HG02610 (cell line): ENCODE results near the gene CFAP210.

Experiments
- ATAC-seq: cut with Tn5 transposase; IDR thresholded peaks from one replicate; pipeline ENCODE4 v1.9.1; 2021; ENCODE audit warnings: mild to moderate bottlenecking, moderate library complexity; ENCODE audit not compliant: unreplicated experiment

CFAP210 gene

GRCh38 chr2:169673921-169674320 lies 20.3 kb downstream of the CFAP210 start:
- no peak for ATAC-seq

- ATAC-seq, result no peak
Observed at GRCh38 chr2:169673106-169673505, 21.1 kb downstream of the CFAP210 start.

DNA sequence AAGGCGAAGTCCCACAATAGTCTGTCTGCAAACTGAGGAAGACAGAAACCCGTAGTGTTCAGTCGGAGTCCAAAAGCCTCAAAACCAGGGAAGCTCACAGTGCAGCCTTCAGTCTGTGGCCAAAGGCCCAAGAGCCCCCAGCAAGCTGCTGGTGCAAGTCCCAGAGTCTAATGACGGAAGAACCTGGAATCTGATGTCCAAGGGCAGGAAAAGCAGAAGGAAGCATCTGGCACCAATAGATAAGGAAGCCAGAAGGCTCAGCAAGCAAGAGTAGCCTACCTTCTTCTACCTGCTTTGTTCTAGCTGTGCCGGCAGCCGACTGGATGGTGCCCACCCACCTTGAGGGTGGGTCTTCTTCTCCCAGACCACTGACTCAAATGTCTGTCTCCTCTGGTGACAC lies 21.8 kb downstream of the CFAP210 start:
- no peak for ATAC-seq

DNA sequence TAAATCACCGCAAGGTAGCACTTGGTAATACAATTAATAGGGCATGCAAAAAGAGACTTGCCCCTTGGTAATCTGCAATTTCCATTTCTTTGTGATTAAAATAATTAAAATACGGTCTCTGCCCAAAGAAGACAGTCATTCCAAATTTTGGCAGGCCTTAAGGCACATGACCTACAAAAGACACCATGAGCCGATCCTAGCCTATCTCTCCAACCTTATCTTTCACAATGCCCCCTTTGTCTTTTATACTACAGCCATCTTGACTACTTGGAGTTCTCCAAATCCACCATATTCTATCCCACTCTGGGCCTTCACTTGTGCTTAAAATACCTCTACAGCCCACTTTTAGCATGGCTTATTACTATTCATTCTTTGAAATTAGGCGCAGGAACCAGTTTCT lies 23.3 kb downstream of the CFAP210 start:
- no peak for ATAC-seq

- no peak for ATAC-seq
Observed at GRCh38 chr2:169670215-169670651, 24.0 kb downstream of the CFAP210 start.

DNA sequence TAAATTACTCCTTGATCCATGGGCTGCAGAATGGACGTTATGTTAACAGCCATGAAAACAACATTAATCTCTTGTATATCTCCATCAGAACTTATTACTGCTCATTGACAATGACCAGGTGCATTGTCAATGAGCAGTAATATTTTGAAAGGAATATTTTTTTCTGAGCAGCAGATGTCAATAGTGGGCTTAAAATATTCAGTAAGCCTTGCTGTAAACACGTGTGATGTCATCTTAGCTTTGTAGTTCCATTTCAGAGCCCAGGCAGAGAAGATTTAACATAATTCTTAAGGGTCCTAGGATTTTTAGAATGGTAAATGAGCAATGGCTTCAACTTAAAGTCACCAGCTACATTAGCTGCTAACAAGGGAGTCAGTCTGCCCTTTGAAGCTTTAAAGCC lies 26.6 kb downstream of the CFAP210 start:
- ATAC-seq, result no peak

DNA sequence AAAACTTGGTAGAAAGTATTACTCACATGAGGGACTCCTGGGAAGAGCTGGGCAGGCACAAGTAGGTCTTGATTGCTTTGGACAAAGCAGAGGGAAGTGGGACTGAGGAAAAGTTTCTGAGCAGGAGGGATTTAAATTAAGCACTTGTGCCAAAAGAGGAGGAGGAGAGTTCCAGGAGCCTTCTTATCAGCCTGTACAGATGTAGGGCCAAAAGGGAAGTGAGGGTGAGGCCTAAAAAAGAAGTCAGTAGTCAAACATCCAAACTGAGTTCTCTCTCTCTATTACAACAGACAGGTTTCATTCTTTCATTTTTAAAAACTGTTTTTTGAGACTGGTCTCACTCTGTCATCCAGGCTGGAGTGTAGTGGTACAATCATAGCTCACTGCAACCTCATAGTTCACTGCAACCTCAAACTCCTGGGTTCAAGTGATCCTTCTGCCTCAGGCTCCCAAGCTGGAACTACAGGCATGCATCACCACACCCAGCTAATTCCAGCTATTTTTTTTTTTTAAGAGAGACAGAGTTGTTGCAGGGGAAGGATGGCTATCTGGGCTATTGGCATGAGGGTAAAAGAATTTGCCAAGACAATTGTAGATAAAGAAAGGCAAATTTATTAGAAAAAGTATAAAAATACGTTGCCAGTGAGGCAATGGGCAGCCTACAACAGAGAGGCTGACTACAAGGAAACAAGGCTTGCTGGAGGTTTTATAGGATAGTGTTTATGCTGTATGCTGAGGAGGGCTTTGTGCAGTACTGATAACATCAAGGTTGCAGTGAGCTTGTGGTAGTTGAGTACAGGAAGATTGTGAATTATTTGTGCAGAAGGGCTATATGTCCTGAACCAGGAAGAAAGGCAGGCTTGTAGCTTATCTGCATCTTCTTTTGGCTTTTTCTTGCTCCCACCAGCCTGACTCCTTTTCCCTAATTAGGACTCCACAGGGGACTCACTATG lies 29.0 kb downstream of the CFAP210 start:
- no peak for ATAC-seq

GRCh38 chr2:169664600-169664977 lies 29.6 kb downstream of the CFAP210 start:
- ATAC-seq, result no peak

- no peak for ATAC-seq
Observed at GRCh38 chr2:169663247-169663646, 31.0 kb downstream of the CFAP210 start.

DNA sequence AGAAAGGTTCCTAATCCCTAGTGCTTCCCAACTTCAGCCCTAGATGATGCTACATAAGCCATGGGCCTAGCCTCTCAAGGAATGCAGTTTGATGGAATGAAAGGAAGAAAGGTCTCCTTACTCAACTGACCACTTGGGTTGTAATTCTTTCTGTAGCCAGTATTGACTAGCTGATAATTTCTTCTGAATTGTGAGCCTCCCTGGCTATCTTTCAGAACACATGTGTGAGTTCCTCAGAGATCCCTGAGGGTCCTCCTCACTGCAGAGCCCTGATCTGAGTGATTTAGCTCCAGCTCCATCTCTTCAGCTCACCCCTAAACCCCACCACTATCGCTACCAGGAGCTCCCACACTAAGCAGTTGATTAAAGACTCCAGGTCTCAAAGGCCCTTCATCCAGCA lies 31.5 kb downstream of the CFAP210 start:
- ATAC-seq, result no peak

- ATAC-seq, result no peak
Observed at GRCh38 chr2:169661265-169661664, 32.9 kb downstream of the CFAP210 start.

DNA sequence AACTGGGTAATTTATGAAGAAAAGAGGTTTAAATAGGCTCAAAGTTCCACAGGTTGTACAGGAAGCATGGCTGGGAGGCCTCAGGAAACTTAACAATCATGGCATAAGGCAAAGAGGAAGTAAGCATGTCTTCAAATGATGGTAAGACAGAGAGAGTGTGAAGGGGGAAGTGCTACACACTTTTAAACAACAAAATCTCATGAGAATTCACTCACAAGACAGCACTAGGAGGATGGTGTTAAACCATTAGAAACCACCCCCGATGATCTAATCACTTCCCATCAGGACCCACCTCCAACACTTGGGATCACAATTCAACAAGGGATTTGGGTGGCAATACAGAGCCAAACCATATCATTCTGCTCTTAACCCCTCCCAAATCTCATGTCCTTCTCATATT lies 34.9 kb downstream of the CFAP210 start:
- ATAC-seq, result peak; percentile 51

DNA sequence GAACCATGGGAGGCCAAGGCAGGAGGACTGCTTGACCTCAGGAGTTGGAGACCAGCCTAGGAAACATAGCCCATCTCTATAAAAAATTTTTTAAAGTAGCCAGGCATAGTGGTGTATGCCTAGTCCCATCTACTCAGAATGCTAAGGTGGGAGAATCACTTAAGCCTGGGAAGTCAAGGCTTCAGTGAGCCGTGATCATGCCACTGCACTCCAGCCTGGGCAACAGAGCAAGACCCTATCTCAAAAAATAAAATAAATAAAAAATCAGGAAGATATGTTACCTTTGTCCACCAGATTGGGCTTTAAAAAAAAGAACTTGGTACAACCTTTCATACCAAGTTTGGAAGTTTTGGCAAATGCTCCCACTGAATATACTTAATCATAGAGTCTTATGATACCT lies 35.3 kb downstream of the CFAP210 start:
- ATAC-seq, result no peak

- ATAC-seq, result no peak
Observed at GRCh38 chr2:169656164-169656563, 38.0 kb downstream of the CFAP210 start.

DNA sequence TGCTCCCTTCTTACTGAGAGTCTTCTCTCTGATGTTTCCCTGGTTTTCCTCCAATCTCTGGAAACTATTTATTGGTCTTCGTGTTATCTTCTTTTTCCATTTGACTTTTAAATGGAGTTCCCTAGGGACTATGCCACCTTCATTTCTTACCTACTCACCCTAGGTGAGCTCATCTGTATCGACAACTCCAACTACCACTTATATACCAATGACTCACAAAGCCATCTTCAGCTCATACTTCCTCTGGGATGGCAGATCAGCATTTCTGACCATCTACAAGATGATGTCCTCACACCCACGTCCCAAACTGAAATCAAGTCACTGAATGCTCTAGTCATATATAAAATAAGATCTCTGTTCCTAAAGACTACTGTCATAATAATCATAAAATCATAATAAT lies 40.6 kb downstream of the CFAP210 start:
- ATAC-seq, result no peak

DNA sequence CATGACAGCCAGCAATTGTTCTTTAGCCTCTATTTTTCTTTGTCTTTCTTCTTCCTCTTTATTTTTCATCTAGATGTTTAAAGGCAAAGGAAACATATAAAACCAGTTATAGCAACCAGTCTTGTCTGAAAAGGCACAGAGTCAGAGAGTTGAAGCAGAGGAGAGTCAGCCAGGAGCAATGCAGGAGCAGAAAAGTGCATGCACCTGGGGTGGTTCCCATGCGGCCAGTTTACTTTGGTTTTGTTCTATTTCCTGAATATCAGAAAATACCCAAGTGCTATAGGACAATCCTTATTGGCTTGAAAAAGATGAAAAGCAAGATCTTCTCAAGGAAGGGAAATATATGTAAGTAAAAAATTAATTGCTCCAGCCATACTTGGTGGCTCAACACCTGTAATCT lies 44.9 kb downstream of the CFAP210 start:
- no peak for ATAC-seq

- no peak for ATAC-seq
Observed at GRCh38 chr2:169647496-169647895, 46.7 kb downstream of the CFAP210 start.

GRCh38 chr2:169644173-169644572 lies 50.0 kb downstream of the CFAP210 start:
- no peak for ATAC-seq

- no peak for ATAC-seq
Observed at GRCh38 chr2:169641464-169641863, 52.7 kb downstream of the CFAP210 start.

- no peak for ATAC-seq
Observed at GRCh38 chr2:169640104-169640503, 54.1 kb downstream of the CFAP210 start.

GRCh38 chr2:169637620-169638019 lies 56.6 kb downstream of the CFAP210 start:
- ATAC-seq, result no peak

DNA sequence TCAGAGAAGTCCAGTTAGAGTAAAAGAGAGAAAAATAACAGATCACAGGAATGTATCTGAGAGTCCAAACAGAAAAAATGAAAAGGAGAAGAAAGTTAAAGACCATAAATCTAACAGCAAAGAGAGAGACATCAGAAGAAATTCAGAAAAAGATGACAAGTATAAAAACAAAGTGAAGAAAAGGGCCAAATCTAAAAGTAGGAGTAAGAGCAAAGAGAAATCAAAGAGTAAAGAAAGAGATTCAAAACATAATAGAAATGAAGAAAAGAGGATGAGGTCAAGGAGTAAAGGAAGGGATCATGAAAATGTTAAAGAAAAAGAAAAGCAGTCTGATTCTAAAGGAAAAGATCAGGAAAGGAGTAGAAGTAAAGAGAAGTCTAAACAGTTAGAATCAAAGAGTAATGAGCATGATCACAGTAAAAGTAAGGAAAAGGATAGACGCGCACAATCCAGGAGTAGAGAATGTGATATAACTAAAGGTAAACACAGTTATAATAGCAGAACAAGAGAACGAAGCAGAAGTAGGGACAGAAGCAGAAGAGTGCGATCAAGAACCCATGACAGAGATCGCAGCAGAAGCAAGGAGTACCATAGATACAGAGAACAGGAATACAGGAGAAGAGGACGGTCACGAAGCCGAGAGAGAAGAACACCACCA lies 57.6 kb downstream of the CFAP210 start:
- no peak for ATAC-seq
